Fibroblast of the conjunctiva (primary cell): ENCODE data around the gene DDX23.

ENCODE experiments used
- DNase-seq: peaks from one replicate; pipeline ENCODE4 v3.0.0-alpha.2; 2010; ENCODE audit warnings: low read depth

DDX23 gene

DNA sequence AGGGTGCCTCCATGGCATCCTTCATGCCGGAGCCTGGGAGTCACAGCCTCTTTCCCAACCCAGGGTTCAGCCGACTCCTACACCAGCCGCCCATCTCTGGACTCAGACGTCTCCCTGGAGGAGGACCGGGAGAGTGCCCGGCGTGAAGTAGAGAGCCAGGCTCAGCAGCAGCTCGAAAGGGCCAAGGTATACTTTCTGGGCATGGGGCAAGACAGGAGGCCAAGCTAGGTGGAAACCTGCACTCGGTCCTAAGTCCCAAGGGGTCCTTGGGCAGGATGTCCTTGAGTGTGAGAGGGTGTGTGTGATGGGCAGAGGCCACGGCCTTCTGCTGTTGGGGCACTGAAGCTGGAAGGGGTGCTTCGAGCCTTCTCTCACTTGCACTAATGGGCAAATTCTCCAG is 28.7 kb downstream of the DDX23 start:
- no peak for DNase-seq

DNA sequence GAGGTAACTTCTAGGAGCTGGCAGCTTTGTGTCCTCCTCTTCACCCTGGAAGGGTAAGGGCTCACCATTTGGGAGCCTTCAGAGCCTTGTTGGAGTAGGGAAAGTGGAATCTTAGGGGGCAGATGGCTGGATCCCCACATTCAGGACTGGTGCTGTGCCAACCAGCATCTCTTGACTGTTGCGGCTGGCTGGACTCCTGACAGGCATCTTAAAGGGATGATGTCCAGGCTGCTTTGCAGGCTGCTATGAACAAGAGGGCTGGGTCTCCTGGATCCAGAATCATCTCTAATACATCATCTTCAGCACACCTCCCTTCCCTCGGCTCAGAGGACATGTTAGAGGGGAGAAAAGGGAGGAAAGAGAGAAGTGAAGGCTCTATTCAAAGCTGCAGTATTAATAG is 29.3 kb downstream of the DDX23 start:
- DNase-seq = no peak

DNA sequence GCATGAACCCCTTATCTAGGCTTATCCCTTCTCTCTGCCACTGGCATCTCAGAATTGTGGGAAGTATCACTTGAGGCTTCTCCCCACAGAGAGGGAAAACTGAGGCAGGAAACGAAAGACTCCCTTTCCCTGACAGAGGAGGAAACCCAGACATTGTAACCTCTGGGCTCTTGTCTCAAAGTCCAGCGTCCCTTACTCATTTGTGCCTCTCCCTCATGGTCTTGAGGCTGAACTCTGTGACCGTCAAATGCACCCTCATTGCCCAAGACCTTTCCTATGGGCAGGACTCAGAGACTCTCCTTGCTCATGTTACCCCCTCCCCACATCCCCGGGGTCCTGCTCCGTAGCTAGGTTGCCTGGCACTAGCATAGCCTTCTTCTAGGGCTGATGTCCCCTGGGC is 29.8 kb downstream of the DDX23 start:
- no peak for DNase-seq

DNA sequence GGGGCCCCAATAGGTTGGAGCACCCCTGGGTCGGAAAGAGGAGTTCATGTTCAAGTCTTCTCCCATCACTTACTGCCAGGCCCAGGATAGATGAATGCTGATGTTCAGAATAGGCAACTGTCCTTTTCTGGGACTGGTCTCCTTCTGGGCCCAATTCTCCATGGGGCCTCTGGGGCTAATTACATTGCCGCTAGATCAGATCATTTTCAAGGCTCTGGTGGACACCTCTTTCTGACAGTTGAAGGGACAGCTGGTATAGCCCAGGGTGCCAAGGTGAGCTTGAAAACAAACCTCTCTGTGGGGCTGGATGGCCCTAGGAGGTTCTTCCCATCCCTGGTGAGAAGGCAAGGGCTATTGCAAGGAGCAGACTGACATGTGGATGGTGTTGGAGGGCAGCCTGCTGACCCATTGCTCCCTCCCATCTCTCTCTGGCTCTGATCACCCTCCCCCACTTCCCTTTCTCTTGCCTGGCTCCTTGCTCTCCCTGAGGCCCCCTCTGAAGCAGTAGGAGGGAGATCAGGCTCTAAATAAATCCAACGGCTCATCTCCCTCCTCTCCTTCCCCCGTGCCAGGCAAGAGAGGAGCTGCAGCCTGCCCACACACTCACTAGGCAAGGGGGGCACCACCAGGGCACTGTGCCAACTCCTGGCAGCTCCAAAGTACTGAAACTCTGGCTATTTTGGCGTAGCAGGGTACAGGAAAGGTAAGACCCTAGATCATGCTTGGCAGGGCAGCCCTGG is 31.8 kb downstream of the DDX23 start:
- DNase-seq = no peak

DNA sequence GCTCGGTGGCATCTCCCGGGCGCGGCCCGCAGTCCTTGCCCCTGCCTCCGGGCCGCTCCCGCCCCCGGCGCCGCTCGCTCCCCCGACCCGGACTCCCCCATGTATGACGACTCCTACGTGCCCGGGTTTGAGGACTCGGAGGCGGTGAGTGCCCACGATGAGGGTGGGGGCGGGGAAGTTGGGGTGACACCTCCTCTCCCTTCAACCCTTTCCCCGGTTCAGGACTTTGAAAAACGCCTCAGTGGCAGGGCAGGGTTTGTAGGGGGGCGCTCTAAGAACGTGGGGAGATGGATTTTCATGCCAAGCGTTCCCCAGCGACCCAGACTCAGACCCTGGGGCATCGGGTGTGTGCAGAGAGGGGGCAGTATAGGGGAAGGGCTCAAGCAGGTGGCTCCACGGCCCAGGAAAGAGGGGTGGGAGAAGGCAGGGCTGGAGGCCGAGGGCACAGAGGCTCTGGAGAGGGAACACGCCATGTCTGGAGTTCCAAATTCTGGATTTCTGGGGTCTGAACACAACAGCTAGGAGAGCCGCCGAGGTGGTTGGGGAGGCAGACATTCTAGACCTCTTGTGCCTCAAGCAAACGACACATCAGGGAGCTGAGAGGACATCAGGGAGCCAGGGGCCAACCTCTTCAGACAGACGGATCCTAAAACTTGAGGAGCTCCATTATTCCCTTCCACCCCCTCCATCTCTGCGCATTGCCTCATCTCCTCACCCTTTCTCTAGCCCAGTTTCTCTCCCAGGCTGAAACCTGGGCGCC is 33.0 kb downstream of the DDX23 start:
- DNase-seq = no peak

DNA sequence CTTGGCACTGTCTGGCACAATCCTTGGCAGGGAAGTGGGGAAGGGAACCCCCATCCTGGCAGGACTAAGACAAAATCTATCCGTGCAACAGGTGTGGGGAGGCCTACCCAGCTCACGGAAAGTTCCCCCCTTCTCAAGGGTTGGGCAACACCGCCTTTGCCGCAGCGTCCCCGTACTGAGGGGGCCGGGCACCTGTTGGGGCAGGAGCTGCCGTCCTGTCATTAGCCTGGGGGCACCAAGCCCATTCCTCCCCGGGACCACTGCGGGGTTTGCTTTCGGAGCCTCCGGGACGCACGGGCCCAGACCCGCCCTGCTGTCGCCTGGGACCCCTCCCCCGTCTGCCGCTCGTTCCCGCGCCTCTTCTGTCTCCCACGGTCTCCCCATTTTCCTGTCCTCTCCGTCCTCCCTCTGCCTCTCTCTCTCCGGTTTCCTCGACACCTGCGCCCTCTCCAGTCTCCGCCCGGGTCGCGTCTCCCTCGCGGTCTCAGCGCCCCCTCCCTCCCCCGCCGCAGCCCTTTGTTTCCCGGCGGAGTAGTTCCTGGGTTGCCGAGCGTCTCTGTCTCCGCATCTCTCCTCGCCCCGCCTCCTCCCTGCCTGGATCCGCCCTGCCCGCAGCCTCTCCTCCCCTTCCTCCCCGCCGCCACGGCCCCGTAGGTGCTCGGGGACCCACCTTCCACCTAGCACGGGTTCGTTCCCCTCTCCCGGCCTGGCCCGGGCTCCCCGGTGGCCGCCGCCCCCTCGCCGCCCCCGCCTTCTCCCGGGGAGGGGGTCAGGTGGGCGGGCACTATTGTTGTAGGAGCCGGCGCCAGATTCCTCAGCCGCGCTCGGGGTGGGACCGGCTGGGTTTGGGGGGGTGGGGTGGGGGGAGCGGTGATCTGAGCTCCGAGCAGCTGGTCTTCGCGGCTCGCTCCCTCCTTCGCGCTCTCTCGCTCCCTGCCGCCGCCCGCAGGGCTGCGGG is 33.8 kb downstream of the DDX23 start, which contains the start of gene CACNB3:
Gene CACNB3, plus strand, starts transcription at position 624 of the 958 bp plus-strand sequence. CDS start 434 bp downstream, outside the sequence.
- DNase-seq = no peak

DNA sequence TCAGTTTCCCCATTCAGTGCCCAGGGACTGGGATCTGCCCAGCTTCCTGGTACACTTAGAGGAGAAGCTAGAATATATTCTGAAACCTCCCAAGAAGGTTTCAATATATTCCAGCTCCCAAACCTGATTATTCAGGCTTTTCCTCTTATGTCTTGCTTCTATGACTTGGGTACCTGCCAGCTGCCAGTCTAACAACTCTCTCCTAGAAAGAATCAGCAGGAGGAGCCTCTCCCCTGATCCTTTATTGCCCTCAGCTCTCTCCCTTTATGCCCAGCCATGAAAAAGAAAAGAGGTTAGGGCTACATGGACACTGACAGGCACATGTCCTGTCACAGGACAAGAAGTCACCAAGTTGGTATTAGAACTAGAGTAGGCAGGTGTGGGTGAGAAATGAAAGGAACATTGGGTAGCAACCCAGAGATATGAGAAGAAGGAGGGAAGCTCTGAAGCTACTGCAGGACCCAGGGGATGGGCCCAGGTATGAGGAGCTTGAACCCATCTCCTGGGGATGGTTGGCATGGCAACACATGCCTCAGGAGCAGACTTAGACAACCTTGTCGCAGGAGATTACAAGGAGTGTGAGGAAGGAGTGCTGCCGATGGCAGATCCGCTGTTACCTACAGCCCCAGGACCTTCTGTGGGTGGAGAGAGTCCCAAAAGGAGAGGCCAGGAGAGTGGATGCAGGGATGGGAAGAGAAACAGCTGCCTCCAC is 35.7 kb downstream of the DDX23 start:
- no peak for DNase-seq

DNA sequence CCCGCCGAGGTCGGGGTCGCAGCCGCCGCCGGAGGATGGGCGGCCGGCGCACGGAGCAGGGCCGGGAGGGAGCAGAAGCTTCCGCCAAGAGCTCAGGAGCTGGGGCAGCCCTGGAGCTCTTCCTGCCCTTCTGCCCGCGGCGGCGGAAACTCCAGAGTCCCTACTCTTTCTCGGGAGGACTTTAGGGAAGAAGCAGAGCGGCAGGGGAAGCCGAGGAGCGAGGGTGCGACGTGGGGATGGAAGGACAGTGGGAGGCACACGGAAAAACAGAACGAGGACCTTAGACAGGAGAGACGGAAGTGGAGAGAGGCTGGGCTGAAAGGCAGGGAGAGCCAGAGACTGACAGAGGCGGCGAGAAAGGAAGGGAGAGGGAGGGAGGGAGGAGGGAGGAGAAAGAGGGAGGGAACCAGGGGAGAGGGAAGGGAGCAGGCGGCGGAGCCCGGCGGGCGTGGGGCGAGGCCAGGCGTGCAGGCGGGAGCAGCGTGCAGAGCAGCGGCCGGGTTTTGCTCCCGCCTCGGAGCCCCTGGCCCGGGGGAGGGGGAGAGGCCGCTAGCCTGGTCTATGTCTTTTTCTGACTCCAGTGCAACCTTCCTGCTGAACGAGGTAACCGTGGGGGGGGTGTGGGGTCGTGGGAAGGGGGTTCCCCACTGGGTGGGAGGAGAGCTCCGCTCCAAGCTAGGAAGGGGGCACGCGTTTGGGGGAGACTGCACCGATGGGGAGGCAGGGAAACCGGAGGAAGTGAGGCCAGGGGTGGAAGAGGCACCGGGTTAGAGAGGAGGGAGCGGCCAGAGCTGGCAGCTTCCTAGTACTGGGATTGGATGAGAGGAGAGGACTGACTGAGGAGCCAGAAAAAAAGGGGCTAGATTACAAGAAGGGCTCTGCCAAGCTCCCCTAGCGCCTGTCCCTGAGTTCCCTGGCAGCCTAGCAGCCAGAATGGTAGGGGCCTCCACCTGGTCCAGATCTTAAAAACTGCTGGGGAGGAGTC is 36.5 kb downstream of the DDX23 start:
- DNase-seq = peak; percentile 72

DNA sequence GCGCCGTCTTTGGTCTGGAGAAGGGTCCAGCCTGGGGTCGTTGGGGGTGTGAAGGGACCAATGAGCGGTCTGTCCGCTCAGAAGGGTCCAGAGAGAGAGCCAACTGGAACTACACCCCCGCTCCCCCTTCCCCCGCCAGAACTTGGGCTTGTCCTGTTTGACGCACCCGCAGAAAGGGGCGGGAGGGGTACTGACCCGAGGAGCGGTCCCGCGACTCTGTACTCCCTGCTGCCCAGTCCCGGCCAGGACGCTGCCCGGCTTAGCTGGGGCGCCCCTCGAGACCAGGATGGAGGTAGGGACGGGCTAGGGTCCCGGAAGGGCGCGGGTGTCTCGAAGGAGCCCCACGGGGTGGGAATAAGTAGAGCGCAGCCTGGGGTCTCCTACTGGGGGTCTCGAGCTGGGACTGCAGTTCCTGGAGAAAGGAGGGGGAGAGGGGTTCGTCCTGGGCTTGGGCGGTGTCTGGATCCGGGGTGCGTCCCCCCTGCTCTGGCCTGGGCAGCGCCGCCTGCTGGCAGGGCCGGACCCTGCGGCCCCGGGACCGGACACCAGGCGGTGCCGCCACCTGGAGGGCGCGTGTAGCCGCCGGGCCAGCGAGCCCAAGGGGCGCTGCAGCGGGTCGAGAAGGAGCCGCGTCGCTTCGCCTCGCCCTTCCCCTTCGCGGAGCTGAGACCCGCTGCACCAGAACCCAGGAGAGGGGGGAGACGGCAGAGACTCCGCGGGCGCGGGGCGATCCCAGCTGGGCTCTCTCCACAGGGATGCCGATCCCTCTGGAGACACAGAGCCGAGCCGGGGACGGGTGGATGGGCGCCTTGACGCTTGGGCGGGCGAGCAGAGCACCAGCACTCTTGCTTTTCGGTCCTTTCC is 37.5 kb downstream of the DDX23 start:
- DNase-seq = peak; percentile 67

DNA sequence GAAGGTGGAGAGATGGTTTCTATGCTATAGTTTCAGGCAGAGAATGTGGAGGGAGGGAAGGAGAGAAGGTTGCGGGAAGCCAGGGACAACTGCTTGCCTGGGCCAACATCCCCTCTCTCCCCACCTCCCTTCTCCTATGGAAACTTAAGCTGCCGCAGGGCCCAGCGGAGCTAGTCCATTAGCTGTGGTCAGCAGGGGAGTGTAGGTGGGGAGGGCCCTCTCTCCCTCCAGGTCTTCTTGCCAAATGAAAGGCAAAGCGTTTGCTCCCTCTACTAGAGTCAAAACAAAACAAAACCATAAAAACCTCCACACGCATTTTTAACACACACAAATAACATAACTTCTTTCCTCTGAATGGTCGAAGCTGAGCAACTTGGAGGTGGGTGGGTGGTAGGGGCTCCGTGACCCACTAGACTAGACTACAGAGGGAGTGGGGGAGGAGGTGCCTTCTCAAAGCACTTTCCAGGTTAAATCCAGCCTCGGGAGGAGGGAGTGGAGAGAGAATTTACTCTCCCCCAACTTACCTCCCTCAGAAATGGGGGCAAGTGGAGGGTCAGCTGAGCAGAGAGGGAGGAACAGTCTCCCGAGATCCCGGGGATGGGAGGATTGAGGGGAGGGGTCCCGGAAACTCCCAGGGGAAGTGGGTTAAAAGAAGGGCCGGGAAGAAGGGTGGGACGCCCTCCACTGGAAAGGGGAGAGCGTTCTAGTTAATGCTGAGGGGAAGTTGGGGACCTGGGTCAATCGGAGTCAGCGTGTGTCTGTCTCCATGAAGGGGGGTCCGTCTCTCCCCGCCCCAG is 38.3 kb downstream of the DDX23 start:
- DNase-seq = no peak

DNA sequence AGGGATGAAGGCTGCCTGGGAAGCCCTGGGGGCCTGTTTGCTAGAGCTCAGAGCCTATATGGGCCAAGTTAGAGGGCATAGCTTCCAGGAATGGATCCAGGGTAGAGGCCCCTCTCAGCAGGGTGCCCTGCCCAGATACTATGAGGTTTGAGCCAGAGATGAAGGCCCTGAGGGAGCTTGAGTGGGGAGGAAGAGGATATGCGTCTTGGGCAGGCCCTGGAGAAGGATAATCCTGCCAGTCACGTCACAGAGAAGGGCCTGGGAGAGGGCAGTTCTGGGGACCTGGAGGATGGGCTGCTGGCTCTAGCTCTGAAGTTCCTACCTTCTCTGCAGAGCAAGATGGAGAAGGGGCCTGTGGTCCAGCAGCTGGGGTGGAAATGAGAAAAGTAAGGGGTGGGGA is 39.6 kb downstream of the DDX23 start:
- no peak for DNase-seq

DNA sequence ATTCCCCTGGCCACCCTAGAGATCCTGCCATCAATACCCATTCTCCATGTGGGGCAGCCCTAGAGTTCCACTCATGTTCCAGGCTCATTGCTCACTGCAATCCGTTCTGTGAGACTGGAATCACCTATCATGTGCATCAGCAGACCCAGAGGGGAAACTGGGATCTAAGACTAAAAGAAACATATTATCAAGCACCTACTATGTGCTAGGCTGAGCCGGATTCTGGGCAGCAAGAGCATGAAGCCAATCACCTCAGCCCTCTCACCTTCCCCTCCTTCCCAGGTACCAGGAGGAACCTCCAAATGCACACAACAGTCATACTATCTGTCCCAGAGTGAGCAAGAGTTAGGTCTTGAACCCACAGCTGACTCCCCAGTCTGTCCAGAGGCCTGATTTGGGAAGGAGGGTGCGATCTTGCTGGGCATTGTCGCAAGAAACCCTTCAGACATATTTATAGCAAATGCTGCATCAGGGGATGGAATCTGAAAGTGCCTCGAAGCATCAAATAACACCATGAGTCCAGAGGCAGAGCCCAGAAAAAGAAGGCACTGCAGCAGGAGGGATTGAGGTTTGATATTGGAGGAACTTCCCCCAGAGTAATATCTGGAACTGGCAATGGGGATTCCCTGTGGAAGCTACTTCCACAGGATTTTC is 40.4 kb downstream of the DDX23 start:
- DNase-seq = no peak

DNA sequence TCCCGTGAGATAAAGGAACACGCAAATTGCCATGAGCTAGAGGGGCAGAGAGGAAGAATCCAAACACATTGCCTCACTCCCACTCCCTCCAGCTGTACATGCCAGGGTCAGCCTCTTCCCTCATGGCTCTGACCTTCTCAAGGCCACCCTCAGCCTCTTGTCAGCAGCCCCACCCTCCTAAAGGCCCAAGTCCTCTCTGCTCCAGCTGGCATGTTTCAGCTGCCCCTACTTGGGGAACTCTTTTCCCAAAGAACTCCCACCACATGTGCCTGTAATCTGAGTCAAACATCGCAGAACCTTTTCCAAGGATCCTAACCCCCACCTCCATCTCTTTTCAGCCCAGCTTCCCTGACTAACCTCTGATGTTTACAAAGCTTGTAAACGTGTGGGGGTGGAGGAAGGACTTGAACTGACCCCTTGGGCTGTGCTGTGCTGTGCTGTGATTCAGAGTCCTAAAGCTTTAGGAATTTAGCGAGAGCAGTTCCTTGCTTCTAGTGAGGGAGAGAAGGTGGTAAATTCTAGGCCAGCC is 41.0 kb downstream of the DDX23 start:
- DNase-seq = peak; percentile 38

DNA sequence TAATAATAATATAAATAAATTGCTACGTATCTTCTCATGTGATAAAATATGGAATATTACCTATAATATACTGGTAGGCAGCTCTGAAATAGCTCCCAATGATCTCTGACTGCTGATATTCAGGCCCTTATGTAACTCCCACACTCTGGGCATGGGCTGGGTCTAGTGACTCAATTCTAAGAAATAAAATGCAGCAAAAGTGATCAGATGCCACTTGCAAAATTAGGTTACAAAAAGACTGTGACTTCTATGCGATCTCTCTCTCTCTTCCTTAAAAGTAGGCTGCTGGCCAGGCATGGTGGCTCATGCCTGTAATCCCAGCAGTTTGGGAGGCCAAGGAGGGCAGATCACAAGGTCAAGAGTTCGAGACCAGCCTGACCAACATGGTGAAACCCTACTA is 44.0 kb downstream of the DDX23 start:
- no peak for DNase-seq

DNA sequence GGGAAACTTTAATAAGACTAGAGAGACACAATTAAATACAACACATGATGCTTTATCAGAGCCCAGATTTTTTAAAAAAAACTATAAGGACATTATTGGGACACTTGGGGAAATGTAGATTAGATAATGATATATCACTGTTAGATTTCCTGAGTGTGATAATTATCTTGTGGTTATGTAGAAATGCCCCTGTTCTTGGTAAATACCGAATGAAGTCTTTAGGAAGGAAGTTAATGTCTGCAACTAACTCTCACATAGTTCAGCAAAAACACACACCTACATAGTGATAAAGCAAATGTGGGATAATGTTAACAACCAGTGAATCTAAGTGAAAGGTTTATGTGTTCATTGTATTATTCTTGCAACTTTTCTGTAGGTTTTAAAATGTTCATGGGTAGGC is 48.3 kb downstream of the DDX23 start:
- DNase-seq = no peak

DNA sequence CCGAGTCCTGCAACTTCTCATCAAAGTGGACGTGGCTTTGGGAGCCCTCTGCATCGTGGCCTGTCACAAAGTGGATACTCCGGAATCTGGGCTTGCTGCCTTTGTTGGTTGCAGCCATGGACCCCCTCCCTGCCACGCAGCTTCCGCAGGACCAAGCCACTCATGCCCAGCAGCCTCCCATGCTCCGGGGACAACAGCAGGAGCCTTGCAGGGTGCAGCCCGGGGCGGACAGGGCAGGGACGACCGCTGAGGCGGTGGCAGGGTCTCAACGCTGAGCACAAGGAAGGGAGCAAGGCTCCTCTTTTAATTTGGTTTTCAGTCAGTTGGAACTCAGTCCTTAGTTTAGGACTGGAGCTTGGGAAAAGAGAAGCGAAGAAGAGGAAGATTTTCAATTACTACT is 51.0 kb downstream of the DDX23 start:
- DNase-seq = no peak

DNA sequence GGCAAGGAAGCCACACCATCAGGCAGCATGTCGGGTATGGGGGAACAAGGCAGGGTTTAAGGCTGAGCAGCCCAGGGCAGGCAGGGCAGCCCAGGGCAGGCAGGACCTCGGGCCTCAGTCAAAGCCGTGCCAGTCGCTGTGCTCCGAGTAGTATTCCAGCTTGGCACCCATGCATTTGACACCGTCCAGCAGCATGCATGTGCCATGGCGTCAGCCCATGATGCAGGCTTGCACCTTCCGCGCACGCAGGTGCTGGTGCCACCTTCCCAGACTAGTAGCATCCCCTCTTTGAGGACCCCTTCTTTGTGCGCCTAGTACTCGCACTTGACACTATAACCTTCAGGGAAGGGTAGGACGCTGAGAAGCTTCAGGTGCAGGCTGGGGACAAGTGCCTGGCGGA is 51.5 kb downstream of the DDX23 start:
- DNase-seq = no peak

DNA sequence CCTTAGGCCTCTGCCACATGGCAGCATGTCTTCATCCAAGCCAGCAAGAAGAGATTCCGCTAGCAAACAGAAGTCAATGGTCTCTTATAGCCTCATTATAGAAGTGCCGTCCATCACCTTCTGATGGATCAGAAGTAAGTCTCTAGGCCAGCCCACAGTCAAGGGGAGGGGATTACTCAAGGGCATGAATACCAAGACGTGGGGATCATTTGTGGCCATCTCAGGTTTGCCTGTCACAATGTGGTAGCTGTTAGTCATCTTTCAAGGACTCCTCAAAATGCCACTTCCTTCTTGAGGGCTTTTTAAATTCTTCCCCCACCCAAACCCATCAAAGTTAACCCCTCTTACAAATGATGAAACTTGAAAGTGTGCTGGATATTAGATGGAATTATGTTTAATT is 55.0 kb downstream of the DDX23 start:
- DNase-seq = no peak
